GM12892 (cell line): ENCODE measurements around the gene AOX1.

Source experiments
- DNase-seq: peaks from one replicate; pipeline ENCODE4 v3.0.0; 2011; ENCODE audit not compliant: insufficient read length
- FAIRE-seq: peaks from 2 replicates; lab custom pipeline; 2011; peaks lifted over from hg19 to GRCh38; lab: Jason Lieb, UNC
- POLR2A ChIP-seq: IDR thresholded peaks from 2 replicates; pipeline ENCODE4 v1.6.1; 2011; ENCODE audit warnings: low read depth, low read length, control low read depth
- POLR2AphosphoS5 ChIP-seq: IDR thresholded peaks from 2 replicates; pipeline ENCODE4 v1.6.1; 2011; ENCODE audit warnings: low read depth, low read length, control low read depth
- TAF1 ChIP-seq: IDR thresholded peaks from 2 replicates; pipeline ENCODE4 v1.6.1; 2011; ENCODE audit warnings: low read depth, mild to moderate bottlenecking, control low read depth, low read length, borderline replicate concordance

AOX1 gene

DNA sequence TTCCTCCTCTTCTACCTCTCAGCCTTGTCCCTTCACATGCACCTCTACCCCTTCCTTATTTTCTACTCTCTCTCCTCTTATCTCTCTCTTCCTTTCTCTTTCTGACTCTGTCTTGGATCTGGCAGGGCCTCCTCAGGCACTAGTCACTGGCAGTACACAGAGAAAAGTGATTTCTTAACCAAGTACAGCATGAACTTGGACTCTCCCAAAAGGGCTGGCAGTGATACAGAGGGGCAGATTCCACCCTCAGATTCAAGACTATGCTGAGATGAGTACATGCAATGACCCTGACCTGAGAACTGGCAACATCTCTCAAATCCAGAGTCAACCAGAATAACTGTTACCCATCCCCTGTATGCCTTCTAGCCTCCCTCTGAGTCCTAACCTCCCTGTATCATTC lies 4.3 kb downstream of the AOX1 start:
- DNase-seq = no peak
- no peak for TF ChIP-seq POLR2A
- TF ChIP-seq POLR2AphosphoS5 = no peak
- TF ChIP-seq TAF1 = no peak
- FAIRE-seq = no peak

DNA sequence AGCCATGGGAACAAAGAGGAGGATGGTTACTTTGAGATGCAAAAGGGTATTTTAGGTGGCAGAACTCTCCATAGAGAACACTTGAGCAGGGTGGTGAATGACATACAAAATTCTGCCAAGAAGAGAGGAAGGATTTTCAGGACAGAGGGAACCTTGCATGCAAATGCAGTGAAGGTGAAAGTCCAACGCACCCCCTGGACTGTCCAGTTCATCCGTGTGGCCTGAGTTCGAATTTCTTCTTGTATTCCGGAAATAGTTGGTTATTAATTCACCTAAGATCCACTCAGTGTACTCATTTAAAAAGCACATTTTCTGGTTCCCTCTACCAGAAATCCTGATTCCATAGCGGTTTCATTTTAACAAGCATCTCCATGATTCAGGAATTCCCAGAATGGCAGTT lies 5.5 kb downstream of the AOX1 start:
- FAIRE-seq (no peak), DNase-seq (no peak)
- TF ChIP-seq POLR2AphosphoS5 = no peak
- TF ChIP-seq POLR2A = no peak
- no peak for TF ChIP-seq TAF1

DNA sequence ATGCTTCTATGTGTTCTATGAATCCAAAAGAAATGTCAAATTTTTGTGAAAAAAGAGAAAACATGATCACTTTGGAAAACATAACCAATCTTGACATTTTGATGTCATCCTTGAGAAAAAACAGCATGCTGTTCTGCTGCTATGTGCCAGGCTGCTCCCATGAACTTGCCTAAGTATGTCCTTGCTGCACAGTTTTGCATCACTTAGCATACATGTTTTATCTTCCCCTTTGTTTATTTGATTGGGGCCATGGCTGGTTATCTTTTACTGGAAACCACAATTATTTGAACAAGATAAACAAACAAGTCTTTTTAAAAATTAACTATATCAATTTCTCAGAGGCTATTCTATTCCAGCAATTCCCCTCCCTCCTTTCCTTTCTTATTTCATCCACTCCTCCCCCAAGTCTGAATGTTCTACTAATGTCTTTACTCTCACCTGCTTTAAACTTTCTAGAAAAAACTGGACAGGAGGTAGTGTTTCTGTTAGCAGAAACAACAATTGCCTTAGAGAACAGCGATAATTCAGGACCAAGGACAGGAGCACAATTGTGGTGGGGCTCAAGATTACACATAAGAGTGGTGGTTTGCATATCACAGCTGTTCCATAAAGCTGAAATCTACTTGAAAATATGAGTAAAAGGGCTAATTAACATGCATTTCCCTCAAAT lies 6.7 kb downstream of the AOX1 start:
- DNase-seq = no peak
- no peak for FAIRE-seq
- no peak for TF ChIP-seq TAF1
- no peak for TF ChIP-seq POLR2A
- TF ChIP-seq POLR2AphosphoS5 = no peak

DNA sequence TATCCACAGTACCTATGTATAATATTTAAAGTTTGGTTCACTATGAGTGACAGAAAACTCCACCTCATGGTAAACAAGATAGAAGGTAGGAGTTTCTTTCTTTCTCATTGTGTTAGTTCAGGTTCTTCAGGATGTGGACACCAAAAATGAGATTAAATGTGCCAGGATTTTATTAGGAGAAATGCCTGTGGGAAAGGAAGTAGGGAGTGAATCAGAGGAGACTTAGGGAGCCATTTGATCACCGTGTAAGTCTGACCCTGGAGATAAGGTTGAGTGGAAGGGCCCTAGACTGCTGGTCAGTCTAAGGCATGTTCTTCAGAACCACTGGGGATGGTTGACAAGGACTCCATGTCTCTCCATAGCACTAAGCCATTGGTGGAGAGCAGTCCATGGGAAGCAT lies 8.1 kb downstream of the AOX1 start:
- DNase-seq = no peak
- TF ChIP-seq POLR2AphosphoS5 (no peak), POLR2A (no peak), TAF1 (no peak)
- no peak for FAIRE-seq

DNA sequence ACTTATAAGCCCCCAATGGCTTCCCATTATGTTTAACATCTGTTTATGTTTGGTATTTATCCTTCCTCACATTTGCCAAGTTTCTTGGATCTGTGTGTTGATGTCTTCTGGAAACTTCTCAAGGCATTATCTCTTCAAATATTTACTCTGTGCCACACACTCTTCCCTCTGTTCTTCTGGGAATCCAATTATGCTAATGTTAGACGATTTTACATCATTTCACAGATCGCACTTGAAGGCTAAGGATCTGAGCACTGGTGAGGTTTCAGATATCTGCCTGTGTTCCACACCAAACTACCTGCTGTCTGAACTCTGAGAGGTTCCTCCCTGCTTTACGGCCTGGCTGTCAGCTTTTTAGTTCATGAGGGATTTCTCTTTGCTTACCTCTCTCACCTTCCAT lies 10.1 kb downstream of the AOX1 start:
- DNase-seq = no peak
- TF ChIP-seq POLR2AphosphoS5 (no peak), POLR2A (no peak), TAF1 (no peak)
- FAIRE-seq = no peak

DNA sequence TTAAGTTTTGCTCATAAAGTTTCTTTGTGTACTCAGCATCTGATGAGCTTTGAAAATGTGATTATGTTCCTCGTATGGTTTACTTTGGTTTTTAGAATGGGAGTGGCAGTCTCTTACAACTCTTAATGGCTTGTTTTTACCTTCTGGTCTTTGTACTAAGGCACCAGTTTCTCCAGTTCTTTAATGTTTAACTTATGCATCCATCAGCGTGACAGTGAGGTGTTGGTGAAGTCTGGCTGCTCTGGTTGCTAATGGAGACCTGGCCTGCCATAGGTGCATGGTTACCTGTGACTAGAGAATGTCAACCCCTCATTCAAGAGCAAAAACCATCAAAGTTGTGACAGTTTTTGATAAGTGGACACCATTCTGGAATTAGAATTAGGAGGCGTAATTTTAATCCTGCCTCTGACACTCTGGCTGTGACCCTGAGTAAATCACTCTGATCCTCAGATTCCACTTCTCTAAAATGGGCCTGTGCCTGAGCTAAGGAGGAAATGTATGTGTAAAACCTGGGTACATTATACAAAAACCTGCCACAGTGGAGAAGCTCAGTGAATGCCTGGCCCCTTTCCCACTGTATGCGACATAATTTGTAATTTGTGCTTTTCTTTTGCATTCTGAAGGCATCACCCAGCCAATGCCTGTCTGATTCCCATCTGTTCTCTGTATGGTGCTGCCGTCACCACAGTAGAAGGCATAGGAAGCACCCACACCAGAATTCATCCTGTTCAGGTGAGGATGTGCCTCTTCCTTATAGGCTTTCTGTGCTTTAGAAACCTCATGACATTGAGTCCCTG lies 11.2 kb downstream of the AOX1 start:
- TF ChIP-seq POLR2AphosphoS5 = no peak
- no peak for TF ChIP-seq TAF1
- TF ChIP-seq POLR2A = no peak
- DNase-seq = no peak
- no peak for FAIRE-seq

DNA sequence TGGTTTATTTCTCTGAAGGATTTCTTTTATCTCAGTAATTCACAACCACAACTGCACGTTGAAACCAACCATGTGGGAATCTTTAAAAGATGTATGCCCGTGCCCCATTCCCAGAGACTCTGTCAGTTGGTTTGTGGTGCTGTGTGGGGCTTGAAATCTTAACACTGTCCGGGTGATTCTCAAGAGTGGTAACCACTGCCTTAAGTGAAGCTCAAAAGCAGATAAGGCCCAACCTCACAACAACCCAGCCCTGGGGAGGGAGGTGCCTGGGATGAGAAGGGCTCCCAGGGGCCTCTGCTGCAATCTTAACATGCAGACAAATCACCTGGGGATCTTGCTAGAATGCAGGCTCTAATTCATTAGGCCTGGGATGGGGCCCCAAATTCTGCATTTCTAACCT lies 13.4 kb downstream of the AOX1 start:
- no peak for DNase-seq
- TF ChIP-seq POLR2AphosphoS5 (no peak), TAF1 (no peak), POLR2A (no peak)
- no peak for FAIRE-seq

DNA sequence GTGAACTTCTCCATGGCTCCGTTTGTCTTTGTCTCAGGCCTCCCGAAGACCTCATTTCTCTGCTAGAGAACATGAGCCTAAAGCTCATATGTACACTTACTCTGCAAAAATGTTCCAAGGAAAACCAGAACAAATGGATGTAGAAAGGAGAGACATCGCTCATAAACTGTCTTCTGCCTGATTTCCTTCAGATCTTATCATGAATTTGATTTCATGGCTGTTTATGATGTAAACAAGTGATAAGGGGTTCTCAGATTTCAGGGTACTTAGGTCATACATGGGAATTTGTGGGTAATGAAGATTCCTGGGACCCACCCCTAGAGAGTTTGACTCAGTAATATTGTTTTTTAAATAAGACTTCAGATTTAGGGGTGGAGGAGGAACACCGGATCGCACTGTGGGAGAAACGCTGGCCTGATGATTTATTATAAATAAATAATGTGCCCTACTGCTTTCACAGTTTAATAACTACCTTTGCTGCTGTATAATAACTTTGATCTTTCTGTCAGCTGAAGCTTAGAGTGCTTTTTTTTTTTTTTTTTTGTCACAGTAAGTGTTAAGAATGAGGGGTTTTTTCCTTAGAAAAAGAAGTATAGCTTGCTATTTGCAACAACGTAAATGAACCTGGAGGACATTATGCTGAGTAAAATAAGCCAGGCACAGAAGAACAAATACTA lies 14.9 kb downstream of the AOX1 start:
- DNase-seq (no peak), FAIRE-seq (no peak)
- TF ChIP-seq TAF1 = no peak
- TF ChIP-seq POLR2AphosphoS5 = no peak

DNA sequence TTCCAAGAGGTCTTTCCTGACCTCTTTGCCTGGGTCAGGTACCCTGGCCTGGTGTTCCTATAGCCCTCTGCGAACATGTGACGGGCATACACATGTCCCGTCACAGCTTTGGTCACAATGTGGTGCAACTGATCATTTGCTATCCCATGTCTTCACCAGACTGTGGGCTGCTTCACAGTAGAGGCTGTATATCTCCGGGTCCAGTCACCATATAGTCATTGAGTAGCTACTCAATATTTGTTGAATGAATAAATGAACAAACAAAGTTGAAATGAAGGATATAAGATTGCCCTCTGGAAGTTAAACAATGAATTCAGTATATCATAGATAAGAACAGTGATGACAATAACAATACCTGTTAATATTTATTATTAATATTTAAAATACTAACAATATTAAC lies 16.8 kb downstream of the AOX1 start:
- TF ChIP-seq POLR2AphosphoS5 (no peak), TAF1 (no peak), POLR2A (no peak)
- FAIRE-seq (no peak), DNase-seq (no peak)

DNA sequence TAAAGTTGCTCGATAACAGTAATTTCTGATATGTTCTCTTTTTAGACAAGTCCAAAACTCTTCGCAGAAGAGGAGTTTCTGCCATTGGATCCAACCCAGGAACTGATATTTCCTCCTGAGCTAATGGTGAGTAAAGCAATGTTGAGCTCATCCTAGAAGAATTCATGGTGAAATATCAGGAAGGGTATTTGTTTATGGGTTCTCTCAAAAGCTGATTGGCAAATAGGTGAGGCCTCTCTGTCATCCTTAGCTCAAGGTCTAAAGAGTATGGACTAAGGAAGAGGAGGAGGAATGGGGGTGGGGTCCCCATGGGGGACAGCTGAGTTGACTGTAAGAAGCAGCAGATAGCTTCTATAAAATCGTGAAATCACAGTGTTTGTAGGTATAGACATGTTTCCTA lies 18.2 kb downstream of the AOX1 start:
- DNase-seq (no peak), FAIRE-seq (no peak)
- TF ChIP-seq POLR2A (no peak), TAF1 (no peak), POLR2AphosphoS5 (no peak)

DNA sequence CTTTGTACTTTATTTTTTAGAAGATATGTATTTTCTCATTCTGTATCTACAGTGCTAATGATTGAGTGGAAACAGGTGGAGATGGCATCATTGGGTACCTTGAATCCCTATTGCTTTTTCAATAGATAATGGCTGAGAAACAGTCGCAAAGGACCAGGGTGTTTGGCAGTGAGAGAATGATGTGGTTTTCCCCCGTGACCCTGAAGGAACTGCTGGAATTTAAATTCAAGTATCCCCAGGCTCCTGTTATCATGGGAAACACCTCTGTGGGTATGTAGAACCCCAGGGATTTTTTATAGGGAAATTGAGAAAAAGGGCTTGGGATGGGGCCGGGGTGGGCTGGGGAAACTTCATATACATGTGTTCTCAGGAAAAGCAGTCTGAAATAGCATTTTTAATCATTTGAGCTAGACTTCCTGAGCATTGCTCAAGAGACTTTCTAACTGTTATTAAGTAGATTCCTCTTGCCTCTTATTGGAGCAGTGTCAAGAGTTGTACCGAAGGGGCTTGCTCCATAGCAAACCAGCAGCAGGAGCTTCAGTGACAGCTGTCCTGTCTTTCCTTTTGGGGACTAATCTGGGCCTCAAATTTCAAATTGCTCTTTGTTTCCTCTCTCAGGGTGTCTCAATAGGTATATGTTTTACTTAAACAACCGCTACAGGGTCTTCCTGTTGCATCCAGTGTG lies 18.9 kb downstream of the AOX1 start:
- no peak for TF ChIP-seq POLR2A
- no peak for TF ChIP-seq POLR2AphosphoS5
- no peak for TF ChIP-seq TAF1
- no peak for FAIRE-seq
- DNase-seq = no peak
